Fibroblast of upper back skin (primary cell): ENCODE results near the gene DUS1L.

Source experiments
- DNase-seq: peaks from one replicate; pipeline ENCODE4 v3.0.0-alpha.2; 2013

Gene DUS1L

DNA sequence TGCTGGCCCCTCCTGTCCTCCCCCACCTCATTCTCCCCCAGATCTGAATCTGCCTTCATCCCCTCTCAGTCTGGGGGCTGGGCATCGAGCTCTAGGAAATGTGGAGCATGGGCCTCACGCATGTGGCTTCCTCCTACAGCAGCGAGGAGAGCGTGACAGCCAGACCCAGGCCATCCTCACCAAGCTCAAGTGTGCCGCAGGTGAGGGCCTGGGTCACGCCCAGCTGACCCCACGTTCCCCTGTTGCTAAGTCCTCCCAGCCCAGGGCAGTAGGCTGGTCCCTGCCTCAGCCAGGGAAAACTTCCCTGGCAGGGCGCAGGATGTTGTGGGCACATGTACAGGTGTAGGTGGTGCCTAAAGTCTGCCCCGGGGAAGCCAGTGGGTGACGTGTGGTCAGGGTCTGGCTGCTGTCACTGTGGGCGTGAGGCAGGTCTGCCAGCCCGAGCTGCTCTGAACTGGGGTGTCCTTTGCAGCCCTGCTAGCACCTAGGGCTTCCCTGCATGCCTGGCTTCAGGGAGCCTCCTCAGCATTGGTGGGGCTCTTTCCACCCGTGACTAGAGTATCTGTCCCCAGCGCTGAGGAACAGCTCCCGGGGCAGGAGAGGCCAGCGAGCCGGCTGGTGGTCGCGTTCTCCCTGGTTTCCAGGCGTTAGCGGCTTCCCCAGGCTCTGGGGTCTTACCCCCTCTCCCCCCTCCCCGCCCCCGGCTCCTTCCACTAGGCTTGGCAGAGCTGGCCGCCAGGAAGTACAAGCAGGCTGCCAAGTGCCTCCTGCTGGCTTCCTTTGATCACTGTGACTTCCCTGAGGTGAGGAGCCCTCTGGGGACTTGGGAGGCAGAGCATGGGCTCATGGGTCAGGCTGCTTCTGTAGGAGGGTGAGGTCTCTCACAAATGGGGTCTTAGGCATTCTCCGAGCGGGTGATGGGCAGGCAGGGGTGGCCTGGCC lies 10.3 kb downstream of the DUS1L start:
- no peak for DNase-seq

DNA sequence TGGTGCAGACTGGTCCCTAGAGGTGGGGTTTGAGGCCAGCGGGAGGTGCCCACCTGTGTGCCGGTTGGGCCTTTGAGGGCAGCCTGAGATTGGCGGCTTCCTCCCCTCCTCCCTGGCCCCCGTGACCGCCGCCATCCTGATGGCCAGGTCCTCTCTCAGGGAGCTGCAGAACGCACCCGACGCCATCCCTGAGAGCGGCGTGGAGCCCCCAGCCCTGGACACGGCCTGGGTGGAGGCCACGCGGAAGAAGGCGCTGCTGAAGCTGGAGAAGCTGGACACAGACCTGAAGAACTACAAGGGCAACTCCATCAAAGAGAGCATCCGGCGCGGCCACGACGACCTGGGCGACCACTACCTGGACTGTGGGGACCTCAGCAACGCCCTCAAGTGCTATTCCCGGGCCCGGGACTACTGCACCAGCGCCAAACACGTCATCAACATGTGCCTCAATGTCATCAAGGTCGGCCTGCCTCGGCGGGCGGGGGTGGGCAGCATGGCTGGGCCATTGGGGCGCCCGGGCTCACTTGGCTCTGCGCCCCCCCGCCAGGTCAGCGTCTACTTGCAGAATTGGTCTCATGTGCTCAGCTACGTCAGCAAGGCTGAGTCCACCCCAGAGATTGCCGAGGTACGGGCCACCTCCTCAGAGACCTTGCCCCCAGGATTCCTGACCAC lies 11.1 kb downstream of the DUS1L start:
- DNase-seq, result no peak

DNA sequence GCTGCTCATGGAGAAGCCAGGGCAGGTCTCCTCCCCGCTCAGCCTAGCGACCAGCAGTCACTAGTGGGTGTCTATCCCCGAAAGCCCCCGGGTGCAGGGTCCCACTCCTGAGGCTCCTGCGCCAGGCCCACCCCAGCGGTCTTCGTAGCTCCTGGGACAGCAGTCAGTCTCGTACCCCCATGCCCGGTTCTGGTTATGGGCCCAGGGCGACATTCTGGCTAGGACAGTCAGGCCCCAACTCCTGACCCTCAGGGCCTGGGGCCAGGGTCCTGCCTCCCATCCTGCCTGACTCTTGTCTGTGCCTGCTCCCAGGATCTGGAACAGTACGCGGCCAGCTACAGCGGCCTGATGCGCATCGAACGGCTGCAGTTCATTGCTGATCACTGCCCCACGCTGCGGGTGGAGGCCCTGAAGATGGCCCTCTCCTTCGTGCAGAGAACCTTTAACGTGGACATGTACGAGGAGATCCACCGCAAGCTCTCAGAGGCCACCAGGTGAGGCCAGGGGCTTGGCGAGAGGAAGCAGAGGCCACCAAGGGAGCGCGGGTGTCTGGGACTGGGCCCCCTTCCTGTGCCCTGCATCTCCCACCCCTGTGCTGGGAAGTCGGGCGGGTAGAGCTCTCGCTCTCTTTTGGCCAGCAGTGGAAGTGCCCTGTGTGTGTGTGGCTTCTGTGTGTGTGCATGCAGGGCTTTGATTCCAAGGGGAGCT lies 11.9 kb downstream of the DUS1L start:
- DNase-seq, result no peak

GRCh38 chr17:82053130-82053529 lies 12.5 kb downstream of the DUS1L start:
- no peak for DNase-seq

DNA sequence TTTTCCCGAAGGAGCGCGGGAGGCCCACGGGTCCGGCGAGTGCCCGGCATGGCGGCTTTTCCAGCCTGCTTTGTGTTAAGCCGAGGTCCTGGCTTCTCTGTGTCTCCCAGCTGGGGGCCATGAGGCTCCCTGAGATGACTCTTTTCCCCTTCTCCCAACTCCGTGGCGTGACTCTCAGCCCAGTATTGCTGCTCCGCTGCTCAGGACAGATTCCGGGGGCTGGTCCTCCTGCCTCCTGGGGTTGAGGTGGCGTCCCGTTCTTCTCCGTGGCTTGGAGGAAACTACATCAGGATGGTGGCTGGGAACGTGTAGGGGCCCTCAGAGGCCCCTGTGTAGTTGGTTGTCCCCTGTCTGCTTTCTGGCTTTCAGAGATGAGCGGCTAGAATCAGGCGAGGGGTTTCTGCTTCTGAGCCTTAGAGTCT lies 13.0 kb downstream of the DUS1L start:
- no peak for DNase-seq

DNA sequence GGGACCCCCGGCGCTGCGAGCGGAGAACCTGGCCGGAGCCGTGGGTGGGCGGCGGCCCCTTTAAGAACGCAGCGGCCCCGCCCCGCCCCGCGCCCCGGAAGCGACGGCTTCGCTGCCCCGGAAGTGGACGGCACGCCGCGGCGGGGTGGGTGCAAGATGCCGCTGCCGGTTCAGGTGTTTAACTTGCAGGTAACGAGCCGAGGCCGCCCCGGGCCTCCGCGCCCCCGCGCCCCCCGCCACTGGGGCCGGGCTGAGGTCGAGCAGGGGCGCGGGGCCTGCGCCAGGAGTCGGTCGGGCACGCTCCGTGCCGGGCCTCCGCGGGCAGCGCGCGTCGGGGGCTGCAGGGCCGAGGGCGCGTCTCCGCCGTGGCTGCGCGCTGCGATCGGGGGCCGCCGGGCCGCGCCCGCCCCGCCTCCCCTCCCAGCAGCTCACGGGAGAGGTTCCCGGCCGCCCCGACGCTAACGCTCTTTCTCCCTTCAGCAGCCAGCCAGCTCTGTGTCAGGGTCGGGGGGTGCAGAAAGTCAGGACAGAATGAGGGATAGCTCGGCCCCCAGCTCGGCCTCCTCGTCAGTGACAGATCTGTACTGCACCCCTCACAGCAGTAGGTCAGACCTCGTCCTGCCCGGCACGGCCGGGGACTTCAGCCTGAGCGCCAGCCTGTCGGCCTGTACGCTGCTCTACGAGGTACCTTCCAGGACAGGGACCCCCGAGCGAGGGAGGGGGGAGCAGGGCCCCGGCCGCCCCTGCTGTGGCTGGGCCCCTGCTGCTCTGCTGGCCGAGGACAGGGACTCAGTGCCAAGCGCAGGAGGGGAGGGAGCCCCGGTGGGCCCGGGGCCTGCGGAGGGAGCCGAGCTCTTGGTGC lies 13.6 kb downstream of the DUS1L start, which contains the start of the genes GPS1 and RFNG:
Gene GPS1, plus strand, starts transcription at position 123 of the 862 bp plus-strand sequence. Its CDS starts 34 bp downstream, at position 157.
Gene RFNG, minus strand, starts transcription at position 36 of the 862 bp plus-strand sequence. CDS start 45 bp downstream, outside the sequence.
- DNase-seq, result peak; percentile 33

- no peak for DNase-seq
These were observed 14.6 kb downstream of the DUS1L start for GRCh38 chr17:82050761-82051641.

GRCh38 chr17:82050152-82050760 lies 15.3 kb downstream of the DUS1L start:
- no peak for DNase-seq

DNA sequence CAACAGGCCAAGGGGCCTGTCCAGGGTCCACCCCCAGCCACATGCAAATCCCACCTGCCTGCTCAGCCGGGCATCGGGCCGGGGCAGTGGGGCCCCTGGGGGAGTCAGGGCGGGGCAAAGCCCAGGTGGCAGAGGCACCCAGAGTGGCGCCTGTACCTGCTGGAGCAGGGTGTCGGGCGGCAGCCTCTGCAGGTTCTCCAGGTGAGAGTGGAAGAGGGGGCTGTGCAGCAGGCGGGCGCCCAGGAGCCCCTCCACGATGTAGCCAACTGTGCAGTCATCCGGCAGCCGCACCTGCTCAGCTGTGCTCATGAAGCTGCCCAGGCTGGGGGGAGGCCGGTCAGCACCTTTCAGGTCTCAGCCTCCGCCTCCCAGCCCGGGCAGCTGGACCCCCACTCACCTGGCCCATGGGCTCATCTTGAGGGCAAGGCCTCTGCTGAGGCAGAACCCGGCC lies 16.1 kb downstream of the DUS1L start:
- no peak for DNase-seq

GRCh38 chr17:82049106-82049505 lies 16.5 kb downstream of the DUS1L start:
- no peak for DNase-seq

DNA sequence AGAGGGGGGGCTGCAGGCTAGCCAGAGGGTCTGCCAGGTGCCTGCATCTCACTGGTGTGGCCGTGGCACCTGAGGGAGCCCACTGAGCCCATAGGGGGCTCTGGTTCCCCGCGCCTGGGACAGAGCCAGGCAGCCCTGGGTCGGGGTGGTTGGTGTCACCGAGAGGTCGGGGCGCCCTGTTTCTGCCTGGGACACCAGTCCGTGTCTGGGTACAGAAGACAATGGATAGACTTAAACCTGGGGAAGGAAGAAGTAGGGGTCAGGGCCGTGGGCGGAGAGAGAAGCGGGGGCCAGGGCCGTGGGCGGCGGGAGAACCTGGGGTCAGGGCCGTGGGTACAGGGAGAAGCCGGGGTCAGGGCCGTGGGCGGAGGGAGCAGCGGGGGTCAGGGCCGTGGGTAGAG lies 17.0 kb downstream of the DUS1L start:
- no peak for DNase-seq

GRCh38 chr17:82047914-82048570 lies 17.6 kb downstream of the DUS1L start:
- no peak for DNase-seq

GRCh38 chr17:82047379-82047778 lies 18.2 kb downstream of the DUS1L start:
- DNase-seq, result no peak

DNA sequence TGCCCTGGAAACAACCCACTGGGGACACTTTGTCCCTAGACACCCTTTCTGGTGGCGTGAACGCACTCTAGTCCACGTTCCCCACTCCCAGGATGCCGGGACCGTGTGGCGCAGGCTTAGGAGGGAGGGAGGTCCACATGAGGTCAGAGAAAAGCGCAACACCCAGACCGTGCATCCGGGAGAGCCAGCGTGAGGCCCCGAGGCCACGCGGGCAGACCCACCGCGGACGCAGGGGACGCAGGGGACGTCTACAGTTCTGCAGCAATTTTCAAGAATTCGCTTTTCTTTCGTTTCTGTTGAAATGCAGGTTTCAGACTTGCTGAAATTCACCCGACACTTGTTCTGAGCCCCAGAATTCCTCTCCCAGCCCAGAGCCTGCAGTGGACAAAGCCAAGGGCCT lies 18.7 kb downstream of the DUS1L start:
- no peak for DNase-seq

DNA sequence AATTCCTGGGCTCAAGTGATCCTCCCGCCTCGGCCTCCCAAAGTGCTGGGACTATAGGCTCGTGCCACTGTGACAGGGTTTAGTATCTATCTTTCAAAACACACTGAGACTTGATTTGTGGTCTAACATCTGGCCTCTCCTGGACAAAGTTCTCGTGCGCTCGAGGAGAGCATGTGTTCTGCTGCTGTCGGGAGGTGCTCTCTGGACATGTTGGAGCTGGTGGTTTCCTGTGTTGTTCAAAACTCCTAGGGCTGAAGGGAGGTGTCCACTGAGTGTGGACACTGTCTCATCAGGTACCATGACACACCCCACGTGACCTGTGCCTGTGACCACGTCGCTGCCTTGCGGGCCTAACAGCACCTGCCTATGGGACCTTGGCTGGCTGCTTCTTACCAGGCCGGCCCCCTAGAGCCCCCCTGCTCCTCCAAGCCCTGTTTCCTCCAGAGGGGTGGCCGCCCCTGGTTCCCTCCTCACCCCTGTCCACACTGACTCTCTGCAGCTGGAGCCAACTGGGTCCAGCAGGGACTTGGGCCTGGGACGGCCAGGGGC lies 19.6 kb downstream of the DUS1L start:
- DNase-seq, result no peak

DNA sequence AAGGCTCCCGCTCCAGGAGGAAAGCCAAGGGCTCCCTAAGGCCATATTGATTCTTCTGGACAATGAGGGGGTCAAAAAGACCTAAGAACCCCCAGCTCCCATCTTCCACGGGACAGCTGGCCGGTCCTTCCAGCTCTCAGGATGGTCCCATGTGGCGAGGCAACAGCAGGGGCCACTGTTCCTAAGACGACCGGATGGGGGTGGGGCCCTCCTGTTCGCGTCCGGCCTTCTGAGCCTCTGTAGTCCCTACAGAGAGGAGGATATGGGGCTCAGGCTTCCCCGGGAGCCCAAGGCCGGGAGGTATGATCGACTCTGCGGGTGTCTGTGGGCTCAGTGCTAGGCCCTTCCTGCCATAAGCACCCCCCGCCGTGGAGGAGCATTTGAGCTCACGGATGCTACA lies 22.1 kb downstream of the DUS1L start:
- DNase-seq, result no peak

DNA sequence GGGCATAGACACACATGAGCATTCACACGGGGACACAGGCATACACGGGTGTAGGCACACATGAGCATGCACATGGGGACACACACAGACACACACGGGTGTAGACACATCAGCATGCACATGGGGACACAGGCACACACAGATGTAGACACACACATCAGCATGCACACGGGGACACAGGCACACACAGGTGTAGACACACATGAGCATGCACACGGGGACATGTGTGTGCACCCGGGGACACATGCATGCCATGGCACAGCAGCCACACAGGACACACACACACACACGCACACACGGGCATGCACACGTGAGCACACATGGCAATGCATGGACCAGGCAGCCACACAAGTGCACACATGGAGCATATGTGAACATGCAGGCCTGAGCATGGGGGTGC lies 23.0 kb downstream of the DUS1L start:
- DNase-seq, result no peak

- no peak for DNase-seq
These were observed 24.3 kb downstream of the DUS1L start for GRCh38 chr17:82041144-82041814.

- DNase-seq, result no peak
These were observed 25.8 kb downstream of the DUS1L start for GRCh38 chr17:82039695-82040299.
